Fibroblast of gingiva (primary cell): ENCODE measurements around the gene GAREM1.
A peak's percentile ranks its signal among the peaks of the same experiment; 100 is the strongest.
"Not testable (repeated sequence)": the region's sequence is repeated elsewhere in the genome, so short reads cannot be mapped to it uniquely, and the experiment has no call there.

Experiments
- DNase-seq: peaks from one replicate; pipeline ENCODE4 v3.0.0-alpha.2; 2011; ENCODE audit warnings: low read depth

GAREM1 gene

GRCh38 chr18:32291623-32292022 lies 179.1 kb downstream of the GAREM1 start:
- not testable (repeated sequence) for DNase-seq

GRCh38 chr18:32290810-32291209 lies 179.9 kb downstream of the GAREM1 start:
- DNase-seq: no peak

- peak; percentile 57 for DNase-seq
These were observed 181.1 kb downstream of the GAREM1 start for GRCh38 chr18:32289483-32290075.

GRCh38 chr18:32287873-32288272 lies 182.8 kb downstream of the GAREM1 start:
- DNase-seq: no peak

GRCh38 chr18:32287249-32287648 lies 183.4 kb downstream of the GAREM1 start:
- DNase-seq: no peak

GRCh38 chr18:32286749-32287148 lies 183.9 kb downstream of the GAREM1 start:
- DNase-seq: no peak

- DNase-seq: no peak
These were observed 186.4 kb downstream of the GAREM1 start for GRCh38 chr18:32284284-32284683.

GRCh38 chr18:32280911-32281310 lies 189.8 kb downstream of the GAREM1 start:
- no peak for DNase-seq

GRCh38 chr18:32280188-32280783 lies 190.4 kb downstream of the GAREM1 start:
- no peak for DNase-seq

- DNase-seq: no peak
These were observed 192.4 kb downstream of the GAREM1 start for GRCh38 chr18:32278177-32278799.

GRCh38 chr18:32277549-32277948 lies 193.1 kb downstream of the GAREM1 start:
- no peak for DNase-seq

GRCh38 chr18:32276906-32277305 lies 193.8 kb downstream of the GAREM1 start:
- no peak for DNase-seq

- DNase-seq: no peak
These were observed 194.4 kb downstream of the GAREM1 start for GRCh38 chr18:32276256-32276655.

GRCh38 chr18:32275221-32275620 lies 195.5 kb downstream of the GAREM1 start:
- DNase-seq: no peak

GRCh38 chr18:32274307-32274706 lies 196.4 kb downstream of the GAREM1 start:
- no peak for DNase-seq

- peak; percentile 41 for DNase-seq
These were observed 198.9 kb downstream of the GAREM1 start for GRCh38 chr18:32271672-32272208.

GRCh38 chr18:32270341-32270740 lies 200.3 kb downstream of the GAREM1 start:
- no peak for DNase-seq

- DNase-seq: no peak
These were observed 203.2 kb downstream of the GAREM1 start for GRCh38 chr18:32267463-32267862.

GRCh38 chr18:32264401-32264800 lies 206.3 kb downstream of the GAREM1 start:
- DNase-seq: no peak

- no peak for DNase-seq
These were observed 208.6 kb downstream of the GAREM1 start for GRCh38 chr18:32262092-32262491.

- no peak for DNase-seq
These were observed 209.7 kb downstream of the GAREM1 start for GRCh38 chr18:32261003-32261402.

GRCh38 chr18:32259553-32259952 lies 211.1 kb downstream of the GAREM1 start:
- no peak for DNase-seq

GRCh38 chr18:32258558-32259204 lies 212.0 kb downstream of the GAREM1 start:
- no peak for DNase-seq
